ENCODE data around the gene HIVEP1.

DNA sequence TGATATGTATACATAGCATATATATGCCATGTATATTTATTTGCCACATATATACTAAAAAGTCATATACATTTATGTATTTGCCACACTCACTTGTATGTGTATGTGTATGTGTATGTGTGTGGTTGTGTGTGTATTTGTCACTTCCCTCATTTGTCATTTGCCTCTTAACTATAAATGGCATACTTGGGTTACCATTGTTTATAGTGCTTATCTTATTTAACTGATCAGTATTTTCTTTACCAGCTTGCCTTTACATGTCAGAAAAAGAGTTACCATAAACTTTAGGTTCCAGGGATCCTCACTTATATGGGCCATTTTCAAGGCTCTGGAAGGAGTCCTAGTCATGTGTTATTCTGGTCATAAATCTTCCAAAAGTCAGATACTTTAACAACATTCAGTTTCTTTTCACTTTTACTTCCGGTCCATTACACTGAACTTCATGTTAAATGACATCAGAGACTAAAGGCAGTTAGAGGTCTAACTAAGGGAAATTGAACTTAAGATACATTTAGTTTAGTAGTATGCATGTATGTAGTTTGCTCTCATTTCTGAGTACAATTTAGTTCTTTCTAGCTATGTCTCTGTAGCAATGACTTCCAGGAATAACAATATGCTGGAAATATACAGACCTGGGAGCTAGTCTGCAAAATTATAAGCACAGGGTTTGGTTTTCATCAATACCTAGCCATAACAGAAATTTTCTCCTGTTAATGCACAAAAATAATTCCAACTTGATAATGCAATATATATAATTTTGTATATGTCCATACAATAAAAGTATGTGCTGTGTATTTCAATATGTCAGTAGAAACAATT, 33.7 kb upstream of the HIVEP1 start:
- TF ChIP-seq EZH2 (IDR thresholded peaks at IDR 0.05) (no peak), POLR2AphosphoS5 (IDR thresholded peaks at IDR 0.05; ENCODE audit: borderline replicate concordance, low read depth, low read length) (no peak)
